Epithelial cell of esophagus (primary cell): Measurements from ENCODE around the gene SLC26A4.

Source experiments
- DNase-seq: peaks from one replicate; pipeline ENCODE4 v3.0.0; 2010; ENCODE audit warnings: low read depth
- H3K4me3 ChIP-seq: 2 replicates; pipeline ENCODE4 v1.5.1; 2011; ENCODE audit warnings: mild to moderate bottlenecking, low read length, control low read depth
- CTCF ChIP-seq: IDR thresholded peaks from 2 replicates; pipeline ENCODE4 v1.5.1; 2011; ENCODE audit warnings: low read depth, mild to moderate bottlenecking, low read length, control low read depth, inconsistent platforms; ENCODE audit not compliant: insufficient read depth; ENCODE audit errors: missing control alignments

Gene SLC26A4

DNA sequence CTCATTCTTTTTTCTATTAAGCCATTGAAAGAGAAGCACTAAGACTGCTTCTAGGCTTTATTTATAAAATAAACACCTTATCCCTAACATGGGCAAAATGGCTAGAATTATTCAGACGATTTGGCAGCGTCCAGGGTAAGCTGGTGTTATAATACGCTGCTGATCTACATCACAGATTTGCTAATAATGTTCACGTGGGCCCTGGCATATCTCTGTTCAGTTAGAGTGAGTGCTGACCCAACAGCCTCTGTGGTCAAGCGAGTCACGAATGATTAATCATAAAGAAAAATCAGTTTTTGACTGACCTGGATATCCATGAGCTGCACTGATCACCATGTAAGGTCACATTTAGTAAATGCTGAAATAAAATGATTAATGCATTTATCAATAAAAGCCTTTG, 54.9 kb downstream of the SLC26A4 start:
- TF ChIP-seq CTCF = no peak
- H3K4me3 ChIP-seq = no peak overlapping the region
- peak; percentile 40 for DNase-seq

GRCh38 chr7:107718456-107719193, 58.0 kb downstream of the SLC26A4 start:
- DNase-seq = no peak
- no peak for TF ChIP-seq CTCF
- H3K4me3 ChIP-seq = no peak overlapping the region

- no peak for DNase-seq
- H3K4me3 ChIP-seq = no peak overlapping the region
- TF ChIP-seq CTCF = no peak
These were observed 60.7 kb downstream of the SLC26A4 start for GRCh38 chr7:107721286-107721685.

GRCh38 chr7:107723255-107723654, 62.6 kb downstream of the SLC26A4 start:
- no peak for DNase-seq
- TF ChIP-seq CTCF = no peak
- no peak overlapping the region for H3K4me3 ChIP-seq

- H3K4me3 ChIP-seq = no peak overlapping the region
- peak; percentile 84 for DNase-seq
- TF ChIP-seq CTCF = peak; percentile 67
These were observed 64.6 kb downstream of the SLC26A4 start for GRCh38 chr7:107725138-107725740.

DNA sequence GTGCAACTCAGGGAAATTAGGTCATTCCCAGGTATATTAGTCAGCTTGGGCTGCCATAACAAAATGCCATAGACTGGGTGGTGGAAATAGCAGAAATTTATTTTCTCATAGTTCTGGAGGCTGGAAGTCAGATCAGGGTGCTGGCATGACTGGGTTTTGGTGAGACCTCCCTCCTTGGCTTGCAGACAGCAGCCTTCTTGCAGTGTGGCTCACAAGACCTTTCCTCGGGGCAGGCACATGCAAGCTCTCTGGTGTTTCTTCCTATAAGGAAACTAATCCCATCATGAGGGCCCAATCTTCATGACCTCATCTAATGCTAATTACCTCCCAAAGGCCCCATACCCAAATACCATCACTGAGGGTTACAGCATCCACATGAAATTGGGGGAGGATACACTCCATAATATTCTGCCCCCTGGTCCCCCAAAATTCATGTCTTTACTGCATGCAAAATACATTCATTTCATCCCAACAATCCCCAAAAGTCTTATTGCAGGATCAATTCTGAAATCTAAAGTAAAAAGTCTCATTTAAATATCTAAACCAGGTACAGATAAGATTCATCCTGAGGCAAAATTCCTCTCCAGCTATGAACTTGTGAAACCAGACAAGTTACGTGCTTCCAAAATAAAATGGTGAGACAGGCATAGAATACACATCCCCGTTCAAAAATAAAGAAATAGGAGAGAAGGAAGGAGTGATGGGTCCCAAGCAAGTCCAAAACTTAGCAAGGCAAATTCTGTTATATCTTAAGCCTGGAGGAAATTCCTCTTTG, 65.9 kb downstream of the SLC26A4 start:
- no peak for TF ChIP-seq CTCF
- no peak overlapping the region for H3K4me3 ChIP-seq
- peak; percentile 4 for DNase-seq

- no peak overlapping the region for H3K4me3 ChIP-seq
- no peak for TF ChIP-seq CTCF
- DNase-seq = no peak
These were observed 67.6 kb downstream of the SLC26A4 start for GRCh38 chr7:107728276-107728675.
